Panc1 (cell line): ENCODE results near the gene SORT1. TPM values are rescaled to one million over a fixed set of nuclear protein-coding genes. Genes with fewer than 3 reads are reported as not detected.

Source experiments
- ATAC-seq: fragments of 200-7000 bp; cut with Tn5 transposase; 2 replicates; pipeline ENCODE4 v1.9.1; 2020; ENCODE audit warnings: mild to moderate bottlenecking, moderate library complexity
- BruUV-seq: library from RNA; stranded (reverse); fragments of 400-500 nt; replicated peaks from 2 replicates; lab custom pipeline; 2021; lab: Mats Ljungman, UMichigan
- CTCF ChIA-PET: fragments of 300-600 bp; sonication (Branson Sonifier 250); formaldehyde crosslinking; loops from one replicate; lab custom pipeline; 2022; ENCODE audit warnings: antibody characterized with exemption; lab: Charles Lee
- POLR2A ChIA-PET: fragments of 300-600 bp; sonication (Branson Sonifier 250); formaldehyde crosslinking; loops from one replicate; lab custom pipeline; 2022; ENCODE audit warnings: antibody characterized with exemption; lab: Charles Lee
- DNase-seq: peaks from one replicate; pipeline ENCODE4 v3.0.0-alpha.2; 2010; ENCODE audit warnings: low read depth, low spot score
- H3K27ac ChIP-seq: 2 replicates; pipeline ENCODE4 v1.5.1; 2011; ENCODE audit warnings: mild to moderate bottlenecking, low read length, inconsistent platforms
- H3K27me3 ChIP-seq: fragments of 200-500 bp; sonication (Bioruptor generic); 2 replicates; pipeline ENCODE4 v1.6.0; 2014; ENCODE audit warnings: low read length, inconsistent platforms; ENCODE audit not compliant: control insufficient read depth, insufficient read depth
- H3K36me3 ChIP-seq: fragments of 200-500 bp; sonication (Bioruptor generic); 2 replicates; pipeline ENCODE4 v1.5.1; 2014; ENCODE audit warnings: inconsistent platforms, mild to moderate bottlenecking, low read length, moderate library complexity; ENCODE audit not compliant: control insufficient read depth, insufficient read depth
- H3K4me1 ChIP-seq: 2 replicates; pipeline ENCODE4 v1.5.1; 2011; ENCODE audit warnings: inconsistent platforms, mild to moderate bottlenecking, low read length, moderate library complexity; ENCODE audit not compliant: control insufficient read depth, insufficient read depth
- H3K4me3 ChIP-seq, 2 experiments: 2 replicates each; pipeline ENCODE4 v1.5.1; 2011 to 2012; ENCODE audit warnings: low read depth in 2 of 2, low read length in 2 of 2, mild to moderate bottlenecking in 2 of 2, inconsistent platforms in 1 of 2, moderate library complexity in 1 of 2
- H3K9me3 ChIP-seq: fragments of 200-500 bp; sonication (Bioruptor generic); 2 replicates; pipeline ENCODE4 v1.5.1; 2014; ENCODE audit warnings: low read depth, mild to moderate bottlenecking, inconsistent platforms, low read length, moderate library complexity; ENCODE audit not compliant: control insufficient read depth, insufficient read depth
- CTCF ChIP-seq: fragments of 450-650 bp; IDR thresholded peaks from 2 replicates; pipeline ENCODE4 v1.5.1; 2017; ENCODE audit warnings: mild to moderate bottlenecking
- POLR2AphosphoS5 ChIP-seq: IDR thresholded peaks from 2 replicates; pipeline ENCODE4 v1.6.1; 2012; ENCODE audit warnings: mild to moderate bottlenecking, low read depth, low read length, moderate library complexity
- REST ChIP-seq, 2 experiments: IDR thresholded peaks; 2 replicates each; pipeline ENCODE4 v1.6.1; 2011 to 2012; ENCODE audit warnings: low read depth in 2 of 2, control low read depth in 1 of 2, low read length in 1 of 2, mild to moderate bottlenecking in 1 of 2, moderate library complexity in 1 of 2; ENCODE audit not compliant: insufficient read depth in 1 of 2
- SIN3A ChIP-seq: IDR thresholded peaks from 2 replicates; pipeline ENCODE4 v1.6.1; 2012; ENCODE audit warnings: low read depth, mild to moderate bottlenecking, low read length, moderate library complexity, borderline replicate concordance; ENCODE audit not compliant: insufficient read depth
- TCF7L2 ChIP-seq: IDR thresholded peaks from 2 replicates; pipeline ENCODE4 v1.6.1; 2011; ENCODE audit warnings: mild to moderate bottlenecking, low read depth, low read length, inconsistent platforms
- in situ Hi-C: cut with HindIII; loops from 2 replicates; pipeline ENCODE4 v1.10.0; 2016; ENCODE audit warnings: low sequenced_read_pairs, low pct_unique_long_range_greater_than_20kb
- intact Hi-C: fragments of 100-400 bp; cut with micrococcal nuclease; formaldehyde crosslinking; loops from one replicate; pipeline ENCODE4 v1.10.0; 2022; ENCODE audit not compliant: unreplicated experiment
- total RNA-seq: library from RNA; stranded (reverse); gene quantifications from one replicate; pipeline ENCODE4 v1.2.1, GENCODE V29; 2021; ENCODE audit not compliant: unreplicated experiment

SORT1 gene
- total RNA-seq, 1 experiment from 2014 or later, result 25.1 TPM

- H3K27ac ChIP-seq, result no peak overlapping the region
- H3K36me3 ChIP-seq, result no peaks in the 10 kb centered on the region
- no peak overlapping the region for H3K4me3 ChIP-seq
- CTCF ChIA-PET, result no interaction called here
- no peak for DNase-seq
- H3K27me3 ChIP-seq, result peaks cover 12% of the 10 kb centered on the region
- intact Hi-C loops, result no loop called here
- TF ChIP-seq TCF7L2, result no peak
- TF ChIP-seq POLR2AphosphoS5, result no peak
- no peaks in the 10 kb centered on the region for H3K4me1 ChIP-seq
- no peaks in the 10 kb centered on the region for H3K9me3 ChIP-seq
- BruUV-seq, result no TSS peak
- POLR2A ChIA-PET, result interaction anchor here (0.8 kb wide), 1 partner anchor 26 kb away, joined by 3 read pairs; no protein-coding TSS in a partner anchor
- in situ Hi-C loops, result no loop called here
- ATAC-seq, result no peak
Measured at GRCh38 chr1:109443476-109443875, 45.8 kb upstream of the SORT1 start.

DNA sequence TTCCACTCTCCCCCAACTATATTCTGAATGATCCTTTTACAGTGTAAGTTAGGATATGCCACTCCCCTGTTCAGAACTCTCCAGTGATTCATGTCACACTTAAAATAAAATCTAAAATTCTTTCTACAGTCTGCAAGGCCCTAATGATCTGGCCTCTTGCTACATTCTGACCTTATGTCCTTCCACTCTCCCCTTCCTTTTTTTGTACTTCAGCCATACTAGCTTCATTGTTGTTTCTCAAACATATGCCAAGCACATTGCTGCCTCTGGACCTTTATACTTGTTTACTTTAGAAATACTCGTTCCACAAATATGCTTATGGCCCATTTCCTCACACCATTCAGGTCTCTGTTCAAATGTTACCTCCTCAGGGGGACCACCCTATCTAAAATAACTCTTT, 43.4 kb upstream of the SORT1 start:
- no peak for ATAC-seq
- Histone ChIP-seq H3K27me3 (peaks cover 12% of the 10 kb centered on the region), H3K4me3 (no peak overlapping the region), H3K27ac (no peak overlapping the region), H3K4me1 (no peaks in the 10 kb centered on the region), H3K36me3 (no peaks in the 10 kb centered on the region), H3K9me3 (no peaks in the 10 kb centered on the region)
- no peak for DNase-seq
- CTCF ChIA-PET, result no interaction called here
- TF ChIP-seq TCF7L2, result no peak
- TF ChIP-seq REST (IDR thresholded peaks at IDR 0.05; ENCODE audit: insufficient read depth in 1 of 2, low read depth in 2 of 2, low read length in 1 of 2), result no peak
- no peak for TF ChIP-seq SIN3A
- TF ChIP-seq POLR2AphosphoS5, result no peak
- no peak for TF ChIP-seq CTCF
- no TSS peak for BruUV-seq
- intact Hi-C loops, result no loop called here
- in situ Hi-C loops, result no loop called here
- POLR2A ChIA-PET, result no interaction called here

- ATAC-seq (no peak), DNase-seq (peak; percentile 10)
- POLR2A ChIA-PET, result interaction anchor here (0.6 kb wide), 1 partner anchor 1949 kb away, joined by 3 read pairs; no protein-coding TSS in a partner anchor
- intact Hi-C loops, result loop anchor here (10.0 kb wide), 1 partner anchor 96 kb away; the partner anchor contains the start of gene GPR61
- Histone ChIP-seq H3K9me3 (no peaks in the 10 kb centered on the region), H3K4me3 (no peak overlapping the region), H3K36me3 (no peaks in the 10 kb centered on the region), H3K27ac (no peak overlapping the region), H3K4me1 (no peaks in the 10 kb centered on the region), H3K27me3 (peaks cover 9% of the 10 kb centered on the region)
- TF ChIP-seq POLR2AphosphoS5 (no peak), CTCF (no peak), TCF7L2 (no peak), SIN3A (no peak), REST (IDR thresholded peaks at IDR 0.05; ENCODE audit: insufficient read depth in 1 of 2, low read depth in 2 of 2, low read length in 1 of 2) (no peak)
- in situ Hi-C loops, result no loop called here
- CTCF ChIA-PET, result no interaction called here
- no TSS peak for BruUV-seq
Measured at GRCh38 chr1:109438798-109439297, 41.1 kb upstream of the SORT1 start.
